NCI-H774 (cell line): ENCODE results near the gene FUS.
"Not testable (repeated sequence)": the region's sequence is repeated elsewhere in the genome, so short reads cannot be mapped to it uniquely, and the experiment has no call there.

Experiments
- DNase-seq: peaks from one replicate; lab custom pipeline; 2025; lab: John Stamatoyannopoulos, UW

The FUS gene

GRCh38 chr16:31179747-31180459, at the start of gene FUS:
TSS of gene FUS (plus strand) at chr16:31180139. CDS start at chr16:31180215, 76 bp downstream.
- DNase-seq = peak; percentile 85

DNA sequence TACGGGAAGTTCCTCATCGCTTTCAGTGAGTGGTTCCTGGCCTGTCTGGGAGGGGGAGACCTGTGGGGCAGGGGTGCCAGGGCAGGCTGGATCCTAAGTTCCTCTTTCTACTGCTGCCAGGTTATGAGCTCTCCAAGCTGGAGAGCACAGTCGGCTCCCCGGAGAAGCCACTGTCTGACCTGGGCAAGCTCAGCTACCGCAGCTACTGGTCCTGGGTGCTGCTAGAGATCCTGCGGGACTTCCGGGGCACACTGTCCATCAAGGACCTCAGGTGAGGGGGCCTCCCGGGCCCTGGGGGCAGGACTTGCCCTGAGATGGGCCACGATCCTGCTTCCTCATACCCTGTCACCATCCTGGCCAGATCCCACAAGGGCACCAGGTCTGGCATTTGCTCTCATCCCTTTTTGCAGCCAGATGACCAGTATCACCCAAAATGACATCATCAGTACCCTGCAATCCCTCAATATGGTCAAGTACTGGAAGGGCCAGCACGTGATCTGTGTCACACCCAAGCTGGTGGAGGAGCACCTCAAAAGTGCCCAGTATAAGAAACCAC, 49.5 kb upstream of the FUS start:
- DNase-seq = no peak

GRCh38 chr16:31130899-31131298, 49.0 kb upstream of the FUS start:
- no peak for DNase-seq

DNA sequence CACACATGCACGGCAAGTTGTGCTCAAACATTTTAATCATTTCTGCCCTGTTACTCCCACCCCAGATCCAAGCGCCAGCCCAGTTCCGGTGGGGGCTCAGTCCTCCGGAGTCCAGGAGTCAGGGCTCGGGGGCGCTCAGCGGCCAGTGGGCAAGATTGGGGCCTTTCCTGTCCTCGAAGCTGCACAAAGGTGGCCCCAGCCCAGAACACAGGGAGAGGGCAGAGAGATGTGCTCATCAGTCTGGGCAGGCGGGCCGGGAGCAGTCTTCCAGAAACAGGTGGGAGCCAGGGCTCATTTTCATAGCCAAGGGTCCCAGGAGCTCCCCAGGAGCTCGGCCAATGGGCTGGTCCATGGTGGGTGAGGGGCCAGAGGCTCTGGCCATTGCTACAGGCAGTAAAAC, 48.5 kb upstream of the FUS start:
- DNase-seq = no peak

DNA sequence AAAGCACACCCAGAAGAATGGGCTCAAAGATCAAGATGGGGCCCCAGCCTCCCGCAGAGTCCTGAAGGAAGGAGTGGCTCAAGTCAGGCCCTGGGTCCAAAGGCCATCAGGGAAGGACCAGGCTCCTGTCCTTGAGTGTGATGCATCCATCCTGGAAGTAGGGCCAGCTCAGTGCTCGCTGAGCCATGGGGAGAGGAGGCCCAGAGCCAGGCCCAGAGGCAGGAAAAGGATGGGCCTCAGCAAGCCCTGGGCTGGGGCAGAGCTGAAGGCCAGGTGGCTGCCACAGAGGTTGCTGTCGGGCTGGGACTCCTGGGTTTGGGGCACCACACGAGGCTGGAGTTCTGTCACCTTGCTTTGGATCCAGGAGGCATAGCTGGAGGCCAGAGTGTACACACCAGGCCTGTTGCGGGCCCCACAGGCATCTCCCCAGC, 48.1 kb upstream of the FUS start:
- no peak for DNase-seq

- DNase-seq = no peak
Observed at GRCh38 chr16:31132303-31132979, 47.5 kb upstream of the FUS start.

GRCh38 chr16:31133046-31133501, 46.9 kb upstream of the FUS start:
- DNase-seq = no peak

GRCh38 chr16:31134091-31134571, 45.8 kb upstream of the FUS start:
- DNase-seq = no peak

- no peak for DNase-seq
Observed at GRCh38 chr16:31134625-31135534, 45.1 kb upstream of the FUS start.

DNA sequence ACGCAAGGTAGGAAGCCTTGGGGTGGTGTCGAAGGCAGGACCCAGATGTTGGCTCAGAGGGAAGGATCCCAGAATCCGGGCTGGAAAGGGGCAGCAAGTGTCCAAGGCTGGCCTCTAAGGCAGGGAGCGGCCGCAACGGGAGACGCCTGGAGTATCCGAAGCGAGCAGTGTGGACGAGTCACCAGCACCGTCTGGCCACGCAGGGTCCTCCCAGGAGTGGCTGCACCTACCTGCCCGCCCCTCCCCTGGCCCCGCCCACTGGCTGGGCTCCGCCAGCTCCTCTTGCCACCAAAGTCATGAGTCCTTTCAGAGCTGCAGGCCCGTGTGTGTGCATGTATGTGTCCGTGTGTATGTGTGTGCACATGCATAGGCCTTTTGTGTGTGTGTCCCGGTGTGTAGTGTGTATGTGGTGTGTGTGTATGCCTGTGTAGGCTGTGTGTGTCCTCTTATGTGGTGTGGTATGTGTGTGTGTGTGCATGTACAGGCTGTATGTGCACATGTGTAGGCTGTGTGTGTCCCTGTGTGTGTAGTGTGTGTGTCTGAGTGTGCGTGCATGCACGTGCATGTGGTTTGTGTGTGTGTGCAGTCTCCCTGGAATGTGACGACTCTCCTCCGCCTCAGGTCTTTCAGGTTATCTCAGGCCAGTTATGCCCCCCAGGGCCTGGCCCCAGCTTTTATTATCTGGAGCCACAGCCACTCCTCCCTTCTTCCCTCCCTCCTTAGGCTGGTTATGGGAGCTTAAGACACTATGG, 44.2 kb upstream of the FUS start, which contains the start of gene PRSS8:
Gene PRSS8 (minus strand): TSS at position 193 of the 752 bp plus-strand sequence. CDS start 229 bp downstream, outside the sequence.
- peak; percentile 28 for DNase-seq

- DNase-seq = no peak
Observed at GRCh38 chr16:31136287-31136662, 43.7 kb upstream of the FUS start.

DNA sequence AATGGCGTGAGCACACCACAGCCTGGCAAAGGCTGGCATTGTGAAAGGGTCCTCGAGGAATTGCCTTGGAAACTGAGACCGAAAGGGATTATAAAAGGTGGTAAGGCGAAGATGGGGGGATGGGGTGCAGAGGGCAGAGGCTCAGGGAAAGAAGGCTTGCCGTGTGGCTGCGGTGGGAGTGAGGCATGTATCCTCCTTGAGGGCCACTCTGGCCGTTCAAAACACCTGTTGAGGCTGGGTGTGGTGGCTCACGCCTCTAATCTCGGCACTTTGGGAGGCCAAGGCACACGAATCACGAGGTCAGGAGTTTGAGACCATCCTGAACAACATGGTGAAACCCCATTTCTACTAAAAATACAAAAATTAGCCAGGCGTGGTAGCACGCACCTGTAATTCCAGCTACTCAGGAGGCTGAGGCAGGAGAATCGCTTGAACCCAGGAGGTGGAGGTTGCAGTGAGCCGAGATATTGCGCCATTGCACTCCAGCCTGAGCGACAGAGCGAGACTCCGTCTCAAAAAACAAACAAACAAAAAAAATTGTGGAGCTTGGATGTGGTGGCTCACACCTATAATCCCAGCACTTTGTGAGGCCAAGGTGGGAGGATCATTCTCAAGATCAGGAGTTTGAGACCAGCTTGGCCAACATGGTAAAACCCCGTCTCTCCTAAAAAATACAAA, 43.0 kb upstream of the FUS start:
- DNase-seq = not testable (repeated sequence)

- DNase-seq = no peak
Observed at GRCh38 chr16:31138621-31139578, 41.0 kb upstream of the FUS start.

DNA sequence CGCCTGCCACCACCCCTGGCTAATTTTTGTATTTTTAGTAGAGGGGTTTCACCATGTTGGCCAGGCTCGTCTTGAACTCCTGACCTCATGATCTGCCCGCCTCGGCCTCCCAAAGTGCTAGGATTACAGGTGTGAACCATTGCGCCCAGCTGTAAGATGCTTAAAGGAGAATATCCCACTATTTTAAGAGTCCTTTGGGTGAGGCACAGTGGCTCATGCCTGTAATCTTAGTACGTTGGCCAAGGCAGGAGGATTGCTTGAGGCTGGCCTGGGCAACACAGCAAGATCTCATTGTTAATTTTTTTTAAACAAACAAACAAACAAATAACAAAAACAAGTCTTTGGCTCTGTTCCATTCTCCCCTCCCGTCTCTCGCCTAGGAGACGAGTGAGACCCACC, 38.9 kb upstream of the FUS start:
- DNase-seq = not testable (repeated sequence)

DNA sequence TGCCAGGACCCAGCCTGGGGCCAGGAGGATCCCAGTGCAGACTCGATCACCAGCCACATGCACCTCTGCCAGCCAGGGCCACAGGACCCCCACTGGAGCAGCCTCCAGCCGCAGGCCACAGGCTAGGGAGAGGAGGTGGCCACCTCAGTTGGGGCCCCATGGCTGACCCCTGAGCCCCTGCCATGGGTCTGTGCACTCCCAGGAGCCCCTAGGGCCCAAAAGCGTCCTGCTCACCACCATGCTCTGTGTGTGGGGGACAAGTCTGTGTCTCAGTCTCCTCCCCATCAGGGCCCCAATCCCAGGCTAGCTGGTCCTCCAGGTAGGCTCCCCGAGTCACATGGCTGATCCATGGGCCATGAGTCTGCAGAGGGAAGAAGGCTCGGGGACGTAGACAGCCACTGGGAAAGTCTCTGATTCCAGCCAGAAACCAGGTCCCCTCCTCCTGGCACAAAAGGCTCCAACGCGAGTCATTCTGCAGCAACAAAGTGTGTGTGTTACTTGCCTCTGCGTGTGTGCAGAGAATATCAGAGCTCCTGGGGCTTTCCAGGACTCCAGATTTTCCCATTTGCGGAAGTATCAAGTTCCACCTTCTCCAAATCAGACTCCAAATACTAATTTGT, 38.3 kb upstream of the FUS start:
- no peak for DNase-seq

GRCh38 chr16:31142109-31143010, 37.6 kb upstream of the FUS start:
- peak; percentile 98 for DNase-seq

DNA sequence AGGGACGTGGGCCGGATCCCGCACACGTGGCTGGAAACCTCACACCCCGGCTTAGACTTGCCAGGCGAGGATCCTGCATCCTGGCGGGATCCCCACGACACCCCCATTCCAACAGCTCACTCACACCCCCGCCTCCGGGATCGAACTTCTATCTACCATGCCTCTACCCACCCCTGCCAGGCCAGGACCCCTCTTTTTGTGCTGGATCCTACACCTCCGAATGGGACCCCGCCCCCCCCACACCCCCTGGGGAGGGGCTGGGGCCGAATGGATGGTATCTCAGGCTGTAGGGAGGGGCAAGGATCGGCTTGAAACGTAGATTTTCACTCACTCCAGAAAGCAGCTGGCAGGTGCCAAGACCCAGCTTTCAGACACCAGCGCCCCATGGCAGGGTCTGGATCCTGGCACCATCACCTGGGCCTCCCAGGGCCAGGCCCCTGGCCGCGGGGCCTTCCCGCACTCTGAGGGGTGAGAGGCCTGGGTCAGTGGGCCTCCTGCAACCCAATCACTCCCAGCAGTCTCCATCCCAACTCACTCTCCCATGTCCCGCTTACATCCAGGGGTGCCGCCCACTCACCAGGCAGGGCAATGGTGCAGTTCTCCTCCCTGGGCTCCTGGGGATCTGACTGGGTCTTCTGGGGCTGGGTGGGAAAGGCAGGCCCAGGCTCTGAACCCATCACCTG, 36.8 kb upstream of the FUS start:
- no peak for DNase-seq
